ENCODE results near the gene MVD. TPM values are rescaled to one million over a fixed set of nuclear protein-coding genes. Genes with fewer than 3 reads are reported as not detected.

The MVD gene
- total and polyA plus RNA-seq, 2 of the 13 experiments (the other 11 are each of a cell fraction or from before 2014, with no cell fraction given): 28.1 to 187 TPM

DNA sequence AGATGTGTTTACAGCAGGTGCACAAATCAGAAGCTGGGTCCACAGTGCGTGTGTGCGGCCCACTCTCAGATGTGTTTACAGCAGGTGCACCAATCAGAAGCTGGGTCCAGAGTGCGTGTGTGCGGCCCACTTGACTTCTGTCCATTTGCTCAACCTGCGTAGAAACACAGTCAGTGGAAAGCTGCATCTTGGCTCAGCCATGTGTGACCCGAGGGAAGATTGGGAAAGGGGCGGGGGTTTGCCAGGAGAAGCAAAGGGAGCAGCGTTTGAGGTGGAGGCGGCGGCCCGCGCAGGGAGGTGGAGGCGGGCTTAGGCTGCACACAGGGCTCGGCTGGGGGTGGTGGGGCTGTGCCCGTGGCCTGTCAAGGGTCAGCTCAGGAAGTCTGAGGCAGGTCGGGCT lies 47.7 kb upstream of the MVD start (continued):
- peak; percentile 65 for TF ChIP-seq ZNF687 (CRISPR knock-in tag; IDR thresholded peaks at IDR 0.05)
- TF ChIP-seq GFI1 (CRISPR knock-in tag; IDR thresholded peaks at IDR 0.05; ENCODE audit: borderline replicate concordance): peak; percentile 39; the same call in 1 of the 2 replicates
- TF ChIP-seq ZNF646 (CRISPR knock-in tag; IDR thresholded peaks at IDR 0.05): no peak
- TF ChIP-seq, protein P1, sequence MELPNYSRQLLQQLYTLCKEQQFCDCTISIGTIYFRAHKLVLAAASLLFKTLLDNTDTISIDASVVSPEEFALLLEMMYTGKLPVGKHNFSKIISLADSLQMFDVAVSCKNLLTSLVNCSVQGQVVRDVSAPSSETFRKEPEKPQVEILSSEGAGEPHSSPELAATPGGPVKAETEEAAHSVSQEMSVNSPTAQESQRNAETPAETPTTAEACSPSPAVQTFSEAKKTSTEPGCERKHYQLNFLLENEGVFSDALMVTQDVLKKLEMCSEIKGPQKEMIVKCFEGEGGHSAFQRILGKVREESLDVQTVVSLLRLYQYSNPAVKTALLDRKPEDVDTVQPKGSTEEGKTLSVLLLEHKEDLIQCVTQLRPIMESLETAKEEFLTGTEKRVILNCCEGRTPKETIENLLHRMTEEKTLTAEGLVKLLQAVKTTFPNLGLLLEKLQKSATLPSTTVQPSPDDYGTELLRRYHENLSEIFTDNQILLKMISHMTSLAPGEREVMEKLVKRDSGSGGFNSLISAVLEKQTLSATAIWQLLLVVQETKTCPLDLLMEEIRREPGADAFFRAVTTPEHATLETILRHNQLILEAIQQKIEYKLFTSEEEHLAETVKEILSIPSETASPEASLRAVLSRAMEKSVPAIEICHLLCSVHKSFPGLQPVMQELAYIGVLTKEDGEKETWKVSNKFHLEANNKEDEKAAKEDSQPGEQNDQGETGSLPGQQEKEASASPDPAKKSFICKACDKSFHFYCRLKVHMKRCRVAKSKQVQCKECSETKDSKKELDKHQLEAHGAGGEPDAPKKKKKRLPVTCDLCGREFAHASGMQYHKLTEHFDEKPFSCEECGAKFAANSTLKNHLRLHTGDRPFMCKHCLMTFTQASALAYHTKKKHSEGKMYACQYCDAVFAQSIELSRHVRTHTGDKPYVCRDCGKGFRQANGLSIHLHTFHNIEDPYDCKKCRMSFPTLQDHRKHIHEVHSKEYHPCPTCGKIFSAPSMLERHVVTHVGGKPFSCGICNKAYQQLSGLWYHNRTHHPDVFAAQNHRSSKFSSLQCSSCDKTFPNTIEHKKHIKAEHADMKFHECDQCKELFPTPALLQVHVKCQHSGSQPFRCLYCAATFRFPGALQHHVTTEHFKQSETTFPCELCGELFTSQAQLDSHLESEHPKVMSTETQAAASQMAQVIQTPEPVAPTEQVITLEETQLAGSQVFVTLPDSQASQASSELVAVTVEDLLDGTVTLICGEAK (IDR thresholded peaks at IDR 0.05): no peak
- TF ChIP-seq, protein P1 (CRISPR knock-in tag; IDR thresholded peaks at IDR 0.05): no peak
- no peak for TF ChIP-seq NFE2L1 (CRISPR knock-in tag; IDR thresholded peaks at IDR 0.05; ENCODE audit: borderline replicate concordance)
- TF ChIP-seq ZBTB7A (CRISPR knock-in tag; IDR thresholded peaks at IDR 0.05): peak; percentile 9; the same call in 1 of the 2 replicates
- peak; percentile 49; the same call in 1 of the 2 replicates for TF ChIP-seq HNF4A (CRISPR knock-in tag; IDR thresholded peaks at IDR 0.05)
- no peak for TF ChIP-seq PHF21A (CRISPR knock-in tag; IDR thresholded peaks at IDR 0.05)

All from HepG2 (cell line).